Measurements from ENCODE around the gene CYBA.

CYBA gene

GRCh38 chr16:88631384-88631783, 19.5 kb downstream of the CYBA start:
- H3K4me3 ChIP-seq (ENCODE audit: low read depth, low read length): no peak overlapping the region
- no peak for DNase-seq (ENCODE audit: low read depth)
- no peak for TF ChIP-seq CTCF (IDR thresholded peaks at IDR 0.05; ENCODE audit: insufficient read depth, low read depth, low read length, missing control alignments)

- no peak overlapping the region for H3K4me3 ChIP-seq (ENCODE audit: low read depth, low read length)
- no peak for TF ChIP-seq CTCF (IDR thresholded peaks at IDR 0.05; ENCODE audit: insufficient read depth, low read depth, low read length, missing control alignments)
- DNase-seq (ENCODE audit: low read depth): no peak
These were observed 19.9 kb downstream of the CYBA start for GRCh38 chr16:88630941-88631340.

GRCh38 chr16:88630433-88630832, 20.4 kb downstream of the CYBA start:
- no peak for DNase-seq (ENCODE audit: low read depth)
- no peak overlapping the region for H3K4me3 ChIP-seq (ENCODE audit: low read depth, low read length)
- TF ChIP-seq CTCF (IDR thresholded peaks at IDR 0.05; ENCODE audit: insufficient read depth, low read depth, low read length, missing control alignments): no peak

GRCh38 chr16:88629835-88630234, 21.0 kb downstream of the CYBA start:
- H3K4me3 ChIP-seq (ENCODE audit: low read depth, low read length): no peak overlapping the region
- TF ChIP-seq CTCF (IDR thresholded peaks at IDR 0.05; ENCODE audit: insufficient read depth, low read depth, low read length, missing control alignments): no peak
- DNase-seq (ENCODE audit: low read depth): no peak

GRCh38 chr16:88628512-88628974, 22.3 kb downstream of the CYBA start:
- TF ChIP-seq CTCF (IDR thresholded peaks at IDR 0.05; ENCODE audit: insufficient read depth, low read depth, low read length, missing control alignments): peak; percentile 47
- no peak for DNase-seq (ENCODE audit: low read depth)
- H3K4me3 ChIP-seq (ENCODE audit: low read depth, low read length): no peak overlapping the region

- no peak for DNase-seq (ENCODE audit: low read depth)
- TF ChIP-seq CTCF (IDR thresholded peaks at IDR 0.05; ENCODE audit: insufficient read depth, low read depth, low read length, missing control alignments): no peak
- no peak overlapping the region for H3K4me3 ChIP-seq (ENCODE audit: low read depth, low read length)
These were observed 23.1 kb downstream of the CYBA start for GRCh38 chr16:88627531-88628411.

Measured in GM12865 (cell line).